Heart left ventricle (tissue), 13 donors: Measurements from ENCODE around the gene PRTG.

Source experiments
- CTCF ChIP-seq, 12 donors: fragments of 200-600 bp; sonication (generic) in 4 of 12; IDR thresholded peaks; one replicate each; pipeline versions ENCODE4 v1.5.0 to v1.8.0; 2018 to 2022; ENCODE audit warnings: antibody characterized with exemption in 12 of 12, mild to moderate bottlenecking in 5 of 12
- POLR2A ChIP-seq, 2 donors: fragments of 450-650 bp; IDR thresholded peaks; one replicate each; pipeline ENCODE4 v1.6.1; 2017; ENCODE audit warnings: antibody characterized with exemption in 2 of 2, mild to moderate bottlenecking in 2 of 2, moderate library complexity in 2 of 2
- donor health status: ischemic (EF 13 %, LVEDD 7.1; RV severe dilation, severe dysfunction).
- donor health status: DM: no; HTN: yes; CAD: no.
- donor health status: DM: no; HTN: no; CAD: no.
- donor health status: ischemic (EF 25% LVEDD 6.9; RV normal size, moderate dysfunction).
- donor health status: ischemic (EF 25% LVEDD 5.7; RV mildly dilated, moderate dysfunction).
- donor health status: ischemic (EF 35%, LVEDD 5.7; RV mildly dilated, moderate dysfunction).
- donor health status: nonischemic (EF 11% LVEDD 7.7; RV severe dilation, severe dysfunction).
- donor health status: DM: yes; HTN: yes; CAD: no.
- donor health status: PGD.
- donor health status: ischemic (EF 29% LVEDD 5.4; RV normal size, mild dysfunction).
- donor health status: nonischemic (EF 23%, LVEDD 6.1; RV moderate dilation, normal function).

GRCh38 chr15:55707518-55707917 is 35.4 kb downstream of the PRTG start:
- TF ChIP-seq CTCF (IDR thresholded peaks at IDR 0.05), result no peak
- no peak for TF ChIP-seq POLR2A (IDR thresholded peaks at IDR 0.05)
